RWPE2 (cell line): ENCODE data around the gene WT1.
A peak's percentile ranks its signal among the peaks of the same experiment; 100 is the strongest.

ENCODE experiments used
- ATAC-seq: fragments of 200-7000 bp; cut with Tn5 transposase; 3 replicates; pipeline ENCODE4 v1.9.1; 2021; ENCODE audit warnings: low read depth
- DNase-seq: peaks from one replicate; pipeline ENCODE4 v3.0.0-alpha.2; 2020; ENCODE audit warnings: low spot score
- H3K27ac ChIP-seq: fragments of 450-650 bp; 2 replicates; pipeline ENCODE4 v1.5.1; 2017; ENCODE audit warnings: mild to moderate bottlenecking; ENCODE audit not compliant: poor library complexity, severe bottlenecking
- H3K27me3 ChIP-seq: fragments of 250-450 bp; sonication (Bioruptor Pico); 2 replicates; pipeline ENCODE4 v1.5.1; 2021; ENCODE audit warnings: mild to moderate bottlenecking, moderate library complexity; ENCODE audit not compliant: insufficient read depth, poor library complexity, severe bottlenecking
- H3K36me3 ChIP-seq: fragments of 250-450 bp; sonication (Bioruptor Pico); 2 replicates; pipeline ENCODE4 v1.5.1; 2020; ENCODE audit warnings: low read depth, mild to moderate bottlenecking, moderate library complexity
- H3K4me1 ChIP-seq: fragments of 250-450 bp; sonication (Bioruptor Pico); 2 replicates; pipeline ENCODE4 v1.5.1; 2021; ENCODE audit warnings: mild to moderate bottlenecking, moderate library complexity; ENCODE audit not compliant: insufficient read depth, poor library complexity, severe bottlenecking
- H3K4me3 ChIP-seq: fragments of 250-450 bp; sonication (Bioruptor Pico); 2 replicates; pipeline ENCODE4 v1.5.1; 2021; ENCODE audit warnings: mild to moderate bottlenecking, moderate library complexity; ENCODE audit not compliant: severe bottlenecking
- H3K9me3 ChIP-seq: fragments of 250-450 bp; sonication (Bioruptor Pico); 2 replicates; pipeline ENCODE4 v1.5.1; 2021; ENCODE audit warnings: mild to moderate bottlenecking, moderate library complexity; ENCODE audit not compliant: severe bottlenecking
- CTCF ChIP-seq: fragments of 450-650 bp; IDR thresholded peaks from one replicate; pipeline ENCODE4 v1.5.1; 2017; ENCODE audit warnings: mild to moderate bottlenecking, moderate library complexity; ENCODE audit not compliant: poor library complexity, severe bottlenecking

WT1 gene

GRCh38 chr11:32420139-32420538 lies 15.2 kb downstream of the WT1 start:
- TF ChIP-seq CTCF = no peak
- H3K27ac ChIP-seq = no peak overlapping the region
- peaks cover 59% of the 10 kb centered on the region for H3K27me3 ChIP-seq
- no peaks in the 10 kb centered on the region for H3K4me1 ChIP-seq
- DNase-seq (no peak), ATAC-seq (no peak)
- H3K36me3 ChIP-seq = no peaks in the 10 kb centered on the region
- no peak overlapping the region for H3K4me3 ChIP-seq
- no peaks in the 10 kb centered on the region for H3K9me3 ChIP-seq

DNA sequence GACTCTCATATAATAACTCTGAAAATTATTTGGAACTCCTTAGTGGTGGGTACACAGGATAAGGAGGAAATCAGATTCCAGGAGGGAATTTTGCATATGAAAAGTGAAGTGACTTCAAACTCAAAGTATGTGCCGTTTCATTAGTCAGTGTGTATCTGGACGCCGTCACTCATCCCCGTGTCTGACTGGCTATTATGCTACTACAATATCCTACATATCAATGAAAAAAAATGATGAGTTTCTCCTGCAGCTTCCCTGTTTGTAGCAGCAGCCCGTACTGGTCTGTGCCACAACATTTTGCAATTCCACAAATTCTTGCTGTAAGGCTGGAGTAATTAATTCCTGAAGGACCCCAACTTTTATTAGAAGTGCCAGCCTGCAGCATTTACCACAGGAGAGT lies 16.5 kb downstream of the WT1 start:
- peak; percentile 31; the same call in 1 of the 3 replicates for ATAC-seq
- no peak overlapping the region for H3K4me3 ChIP-seq
- no peaks in the 10 kb centered on the region for H3K4me1 ChIP-seq
- DNase-seq = no peak
- H3K27ac ChIP-seq = no peak overlapping the region
- no peaks in the 10 kb centered on the region for H3K9me3 ChIP-seq
- peaks cover 53% of the 10 kb centered on the region for H3K27me3 ChIP-seq
- no peak for TF ChIP-seq CTCF
- no peaks in the 10 kb centered on the region for H3K36me3 ChIP-seq

GRCh38 chr11:32417806-32418205 lies 17.5 kb downstream of the WT1 start:
- H3K4me1 ChIP-seq = no peaks in the 10 kb centered on the region
- DNase-seq (no peak), ATAC-seq (no peak)
- H3K36me3 ChIP-seq = no peaks in the 10 kb centered on the region
- no peaks in the 10 kb centered on the region for H3K9me3 ChIP-seq
- peaks cover 51% of the 10 kb centered on the region for H3K27me3 ChIP-seq
- no peak for TF ChIP-seq CTCF
- H3K27ac ChIP-seq = no peak overlapping the region
- no peak overlapping the region for H3K4me3 ChIP-seq

GRCh38 chr11:32416301-32416700 lies 19.0 kb downstream of the WT1 start:
- no peak for TF ChIP-seq CTCF
- Histone ChIP-seq H3K27me3 (peaks cover 58% of the 10 kb centered on the region), H3K27ac (no peak overlapping the region), H3K9me3 (no peaks in the 10 kb centered on the region), H3K4me1 (no peaks in the 10 kb centered on the region), H3K4me3 (no peak overlapping the region), H3K36me3 (no peaks in the 10 kb centered on the region)
- no peak for ATAC-seq
- DNase-seq = no peak

- DNase-seq = no peak
- Histone ChIP-seq H3K4me1 (no peaks in the 10 kb centered on the region), H3K4me3 (no peak overlapping the region), H3K27ac (no peak overlapping the region), H3K27me3 (peaks cover 61% of the 10 kb centered on the region), H3K9me3 (no peaks in the 10 kb centered on the region), H3K36me3 (no peaks in the 10 kb centered on the region)
- TF ChIP-seq CTCF = no peak
- ATAC-seq = no peak
Measured at GRCh38 chr11:32414925-32415324, 20.4 kb downstream of the WT1 start.
